HG03108 (cell line): ENCODE results near the gene RNF141.

ENCODE experiments used
- ATAC-seq: cut with Tn5 transposase; IDR thresholded peaks from one replicate; pipeline ENCODE4 v1.9.1; 2021; ENCODE audit warnings: moderate library complexity; ENCODE audit not compliant: unreplicated experiment

Gene RNF141

GRCh38 chr11:10561043-10561818 lies 20.2 kb upstream of the RNF141 start:
- ATAC-seq, result no peak

- ATAC-seq, result no peak
Observed at GRCh38 chr11:10558288-10558687, 17.3 kb upstream of the RNF141 start.

- no peak for ATAC-seq
Observed at GRCh38 chr11:10556590-10556989, 15.6 kb upstream of the RNF141 start.

- ATAC-seq, result no peak
Observed at GRCh38 chr11:10551845-10552352, 10.9 kb upstream of the RNF141 start.

GRCh38 chr11:10551290-10551592 lies 10.3 kb upstream of the RNF141 start:
- no peak for ATAC-seq

- no peak for ATAC-seq
Observed at GRCh38 chr11:10550503-10551289, 9.7 kb upstream of the RNF141 start.

- ATAC-seq, result no peak
Observed at GRCh38 chr11:10544491-10545465, 3.8 kb upstream of the RNF141 start.

- no peak for ATAC-seq
Observed at GRCh38 chr11:10543782-10544181, 2.8 kb upstream of the RNF141 start.

- no peak for ATAC-seq
Observed at GRCh38 chr11:10542776-10543175, 1.8 kb upstream of the RNF141 start.

GRCh38 chr11:10541561-10541930 lies 559 bp upstream of the RNF141 start:
- no peak for ATAC-seq

GRCh38 chr11:10540546-10540914 lies 457 bp downstream of the RNF141 start:
- peak; percentile 25 for ATAC-seq

- no peak for ATAC-seq
Observed at GRCh38 chr11:10539339-10539738, 1.6 kb downstream of the RNF141 start.

- ATAC-seq, result no peak
Observed at GRCh38 chr11:10538924-10539323, 2.1 kb downstream of the RNF141 start.

GRCh38 chr11:10537600-10537999 lies 3.4 kb downstream of the RNF141 start:
- ATAC-seq, result no peak

- no peak for ATAC-seq
Observed at GRCh38 chr11:10534316-10534715, 6.7 kb downstream of the RNF141 start.

- no peak for ATAC-seq
Observed at GRCh38 chr11:10533323-10533722, 7.7 kb downstream of the RNF141 start.

- ATAC-seq, result no peak
Observed at GRCh38 chr11:10532526-10532925, 8.5 kb downstream of the RNF141 start.

GRCh38 chr11:10529279-10529678 lies 11.7 kb downstream of the RNF141 start:
- no peak for ATAC-seq

GRCh38 chr11:10528121-10528520 lies 12.9 kb downstream of the RNF141 start:
- no peak for ATAC-seq

- peak; percentile 88 for ATAC-seq
Observed at GRCh38 chr11:10526974-10527918, 13.7 kb downstream of the RNF141 start.
